GM19452 (cell line): ENCODE data around the gene PLXNB2.

Source experiments
- ATAC-seq: cut with Tn5 transposase; IDR thresholded peaks from one replicate; pipeline ENCODE4 v1.9.1; 2021; ENCODE audit not compliant: unreplicated experiment

PLXNB2 gene

DNA sequence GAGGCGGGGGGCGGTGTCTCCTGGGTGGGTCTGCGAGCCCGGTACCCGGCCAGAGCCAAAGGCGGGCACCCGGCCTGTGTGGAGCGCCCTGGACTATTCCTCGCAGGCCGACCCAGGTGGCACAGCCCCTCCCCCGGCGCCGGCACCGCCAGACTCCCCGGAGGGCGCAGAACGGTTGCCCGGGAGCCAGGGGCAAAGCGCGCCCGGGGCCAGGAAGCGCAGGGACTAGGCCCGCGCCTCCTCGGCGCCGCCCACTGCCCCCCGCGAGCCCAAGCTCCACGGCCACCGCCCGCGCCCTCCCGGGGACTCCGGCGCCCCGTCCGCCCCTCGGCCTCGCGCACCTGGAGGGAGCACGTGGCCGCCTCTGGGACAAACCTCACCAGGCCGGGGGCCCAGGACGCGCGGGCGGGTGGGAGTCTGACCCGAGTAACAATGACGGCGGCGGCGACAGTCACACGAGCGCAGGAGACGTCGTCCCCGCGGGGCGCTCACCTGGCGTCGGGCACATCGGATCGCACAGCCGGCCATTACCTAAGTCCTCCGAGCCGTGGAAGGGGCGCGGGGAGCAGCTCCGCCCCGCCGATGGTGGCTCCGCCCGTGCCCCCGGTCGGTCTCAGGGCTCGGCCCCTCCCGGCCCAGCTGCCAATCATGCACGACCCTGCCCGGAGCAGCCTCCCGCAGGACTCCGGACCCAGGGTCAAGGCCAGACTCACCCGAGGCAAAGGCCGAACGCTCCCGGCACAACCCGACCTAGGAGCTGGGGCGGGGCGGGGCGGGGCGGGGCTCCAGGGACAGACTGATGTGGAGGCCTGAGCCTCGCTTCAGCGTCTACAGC is 7.4 kb downstream of the PLXNB2 start:
- no peak for ATAC-seq

DNA sequence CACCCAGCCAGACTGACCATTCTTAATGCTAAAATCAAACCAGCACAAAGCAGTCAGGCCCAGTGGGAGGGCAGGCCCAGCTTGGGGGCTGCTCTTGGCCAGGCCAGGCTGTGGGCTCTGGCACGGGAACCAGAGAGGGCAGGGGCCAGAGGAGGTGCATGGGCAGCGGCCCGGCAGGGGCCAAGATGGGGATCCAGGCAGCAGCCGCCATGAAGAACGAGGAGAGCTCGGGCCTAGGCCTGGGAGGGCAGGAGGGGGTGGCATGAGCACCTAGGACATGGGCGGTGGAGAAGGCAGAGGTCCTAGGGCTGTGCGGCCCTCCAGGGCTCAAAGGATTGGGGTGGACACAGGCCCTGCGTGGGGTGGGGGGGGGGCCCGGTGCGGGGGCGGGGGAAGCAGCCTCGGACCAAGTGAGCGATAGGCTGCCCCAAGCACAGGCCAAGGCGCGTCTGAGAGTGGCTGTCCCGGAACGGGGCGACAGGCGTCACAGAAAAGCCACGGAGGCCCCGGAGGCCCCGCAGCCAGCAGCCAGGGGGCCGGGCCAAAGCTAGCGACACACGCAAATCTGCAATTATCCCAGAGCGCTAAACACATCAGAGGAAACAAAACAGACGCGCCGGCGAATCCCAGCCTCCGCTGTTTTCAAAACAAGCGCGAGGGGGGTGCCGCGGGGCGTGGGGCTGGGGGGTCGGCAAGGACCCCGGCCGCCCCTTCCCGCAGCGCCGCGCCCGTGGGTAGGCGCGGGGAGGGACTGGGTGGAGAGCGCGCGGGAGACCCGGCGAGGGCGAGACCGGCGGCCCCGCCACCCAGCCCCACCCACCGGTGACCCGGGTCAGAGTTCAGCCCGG is 8.3 kb downstream of the PLXNB2 start:
- ATAC-seq = no peak

DNA sequence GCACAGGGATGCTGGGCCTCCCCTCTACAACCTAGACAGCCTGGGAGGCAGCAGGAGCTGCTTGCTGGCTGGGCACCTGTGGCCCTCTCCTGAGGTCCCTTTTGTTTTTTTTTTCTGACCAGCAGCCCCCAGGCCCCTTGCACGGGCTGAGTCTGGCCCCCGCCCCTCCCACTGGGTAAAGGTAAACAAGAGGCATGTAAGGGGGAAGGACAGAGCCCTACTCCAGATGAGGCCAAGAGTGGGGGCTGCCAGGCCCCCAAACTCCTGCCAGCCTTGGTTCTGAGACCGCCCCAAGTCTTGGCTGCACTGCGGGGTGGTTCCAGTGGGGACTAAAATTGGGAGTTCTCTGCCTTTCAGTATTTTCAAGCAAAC is 9.2 kb downstream of the PLXNB2 start:
- no peak for ATAC-seq

DNA sequence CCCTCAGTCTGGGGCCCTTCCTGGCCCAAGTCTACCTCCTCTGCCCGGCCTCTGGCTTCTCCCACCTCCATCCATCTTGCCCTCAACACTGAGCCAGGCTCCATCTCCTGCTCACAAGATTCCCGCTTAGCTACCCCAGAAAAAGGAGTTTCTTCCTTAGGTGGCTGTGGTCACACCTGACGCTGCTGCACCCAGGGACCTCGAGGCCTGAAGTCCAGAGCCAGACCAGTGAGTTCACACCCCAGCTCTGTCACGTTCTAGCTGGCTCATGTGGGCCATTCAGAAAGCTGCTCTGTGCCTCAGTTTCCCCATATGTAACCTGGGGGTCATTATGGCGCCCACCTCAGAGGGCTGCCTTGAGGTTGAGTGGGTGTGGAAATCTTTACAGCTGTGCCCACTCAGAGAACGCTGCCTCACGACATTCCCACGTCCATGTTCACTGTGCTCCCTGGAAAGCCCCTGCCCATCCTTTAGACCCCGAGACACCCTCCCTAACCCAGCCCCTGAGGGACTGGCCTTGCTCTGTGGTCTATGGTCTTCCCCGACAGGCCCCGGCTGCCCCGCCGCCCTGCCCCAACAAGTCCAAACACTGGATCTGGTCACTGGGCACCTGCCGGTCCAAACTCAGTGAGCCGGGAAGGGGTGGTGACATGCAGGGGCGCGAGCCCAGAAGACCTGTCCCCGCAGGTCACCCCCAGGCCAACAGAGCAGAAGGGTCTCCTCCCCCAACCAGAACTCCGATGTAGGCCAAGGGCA is 9.8 kb downstream of the PLXNB2 start:
- ATAC-seq = no peak

DNA sequence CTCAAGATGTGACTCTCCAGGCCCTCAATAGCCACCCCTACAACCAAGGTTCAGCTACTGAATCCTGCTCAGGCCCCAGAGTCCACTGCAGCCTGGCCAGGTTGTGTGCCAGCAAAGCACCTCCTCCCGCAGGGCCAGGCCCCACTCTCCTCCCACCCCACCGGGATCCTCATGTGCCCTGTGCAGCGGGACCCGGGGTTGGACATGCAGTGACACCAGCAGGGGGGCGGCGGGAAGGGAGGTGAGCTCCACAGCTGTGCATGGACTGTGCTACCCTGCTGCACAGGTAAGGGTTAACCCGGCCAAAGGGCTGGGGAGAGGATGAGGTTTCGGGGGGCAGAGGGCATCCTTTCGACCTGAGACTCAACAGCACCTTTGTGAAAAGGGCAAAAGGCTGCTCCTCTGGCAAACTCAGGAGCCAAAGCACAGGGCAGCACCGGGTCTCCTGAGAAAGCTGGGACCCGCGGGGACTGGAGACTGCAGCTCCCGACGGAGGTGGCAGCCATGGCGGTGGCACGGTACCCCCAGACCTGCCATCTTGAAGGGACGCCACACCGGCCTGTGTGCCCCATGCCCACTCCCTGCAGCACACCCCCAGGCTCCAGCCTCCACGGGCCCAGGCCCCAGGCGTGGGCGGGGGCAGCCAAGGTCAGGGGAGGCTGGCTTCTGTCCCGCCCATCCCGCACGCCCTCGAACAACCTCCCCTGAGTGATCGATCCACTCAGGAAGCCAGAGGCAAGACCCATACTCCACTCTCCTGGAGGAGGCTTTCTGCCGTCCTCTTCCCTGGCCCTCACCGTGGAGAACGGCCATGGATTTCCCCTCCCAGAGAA is 10.6 kb downstream of the PLXNB2 start:
- no peak for ATAC-seq

DNA sequence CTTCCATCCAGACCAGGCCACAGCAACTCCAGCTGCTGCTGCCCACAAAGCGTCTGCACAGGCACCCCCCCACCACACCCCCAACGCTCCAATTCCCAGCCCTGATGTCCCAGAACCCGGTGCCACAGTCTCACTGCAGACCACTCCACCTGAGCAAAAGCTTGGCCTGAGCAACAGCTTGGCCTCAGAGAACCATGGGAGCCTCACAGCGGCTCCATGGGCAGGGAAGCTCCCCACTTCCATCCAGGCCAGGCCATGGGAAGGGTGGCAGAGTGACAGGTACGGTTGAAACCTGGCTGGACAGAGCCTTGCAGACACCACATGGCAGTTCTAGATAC is 13.2 kb downstream of the PLXNB2 start:
- no peak for ATAC-seq

DNA sequence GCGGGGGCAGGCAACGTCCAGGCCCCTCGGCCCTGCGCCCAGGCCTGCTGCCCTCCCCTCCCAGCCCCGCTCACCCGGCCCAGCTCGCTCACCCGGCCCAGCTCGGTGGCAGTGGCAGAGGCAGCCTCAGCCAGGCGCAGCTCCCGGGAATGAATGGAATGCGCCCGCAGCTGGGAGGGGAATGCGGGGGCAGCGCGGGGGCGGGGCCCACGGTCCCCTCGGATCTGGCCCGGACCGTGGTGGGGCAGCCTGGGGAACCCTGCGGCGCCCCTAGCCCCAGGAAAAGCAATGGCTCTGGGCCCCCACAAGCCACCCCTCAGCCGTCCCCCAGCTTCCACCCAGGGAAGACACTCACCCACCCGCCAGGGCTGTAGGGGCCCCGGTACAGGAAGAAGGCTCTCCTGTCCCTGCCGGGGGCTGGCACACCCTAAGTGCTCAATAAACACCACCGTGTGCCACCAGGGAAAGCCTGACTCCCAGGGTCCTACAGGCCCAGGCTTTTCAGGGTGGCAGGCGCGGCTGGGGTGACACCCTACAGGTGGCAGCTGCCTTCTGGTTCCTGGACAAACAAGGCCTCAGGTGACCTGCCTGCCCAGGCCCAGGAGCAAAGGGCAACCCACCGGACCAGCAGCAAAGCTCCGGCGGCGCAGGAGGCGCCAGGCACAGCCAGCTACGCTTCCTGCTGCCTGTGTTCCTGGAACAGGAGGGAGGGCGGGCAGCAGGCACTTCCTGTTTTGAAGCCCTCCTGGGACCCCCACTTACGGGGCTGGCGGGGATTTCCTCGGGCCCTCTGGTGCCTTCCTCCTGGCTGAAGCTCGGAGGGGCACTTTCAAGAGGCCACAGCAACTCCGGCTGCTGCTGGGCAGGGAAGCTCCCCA is 13.8 kb downstream of the PLXNB2 start:
- no peak for ATAC-seq

DNA sequence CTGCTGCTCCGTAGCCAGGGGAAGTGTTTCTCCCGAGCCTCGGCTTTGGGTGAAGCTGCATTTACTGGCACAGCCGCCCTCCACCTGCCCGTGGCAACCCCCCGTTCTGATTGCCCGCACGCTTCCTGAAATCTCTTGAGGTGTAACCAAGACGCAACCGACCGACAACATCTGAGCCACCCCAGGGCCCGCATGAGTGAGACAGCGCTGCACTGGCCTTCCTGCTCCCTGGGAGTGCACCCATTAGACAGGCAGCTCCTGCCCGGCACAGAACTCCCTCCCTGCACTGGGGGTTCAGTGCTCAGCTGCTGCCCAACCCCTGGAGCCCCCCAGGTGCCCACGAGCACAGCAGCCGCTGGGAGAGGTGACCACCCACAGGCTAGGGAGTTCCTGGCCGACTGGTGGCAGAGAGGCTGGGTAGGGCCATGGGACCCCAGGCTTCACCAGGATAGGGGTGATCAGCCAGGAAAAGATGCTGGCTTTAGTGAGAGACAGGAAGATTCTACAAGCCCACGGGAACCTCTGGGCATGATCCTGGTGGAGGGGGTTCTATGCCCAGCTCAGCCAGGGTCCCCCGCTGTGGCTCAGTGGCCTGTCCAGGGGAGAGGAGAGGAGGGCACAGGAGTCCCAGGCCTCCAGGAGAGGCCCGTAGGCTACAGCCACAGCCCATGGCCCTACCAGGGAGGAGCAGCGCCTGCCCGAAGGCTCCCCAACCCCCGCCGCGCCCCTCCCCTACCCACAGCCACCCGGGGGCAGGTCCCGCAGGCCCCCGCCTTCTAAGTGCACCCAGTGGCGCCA is 14.6 kb downstream of the PLXNB2 start:
- ATAC-seq = no peak

DNA sequence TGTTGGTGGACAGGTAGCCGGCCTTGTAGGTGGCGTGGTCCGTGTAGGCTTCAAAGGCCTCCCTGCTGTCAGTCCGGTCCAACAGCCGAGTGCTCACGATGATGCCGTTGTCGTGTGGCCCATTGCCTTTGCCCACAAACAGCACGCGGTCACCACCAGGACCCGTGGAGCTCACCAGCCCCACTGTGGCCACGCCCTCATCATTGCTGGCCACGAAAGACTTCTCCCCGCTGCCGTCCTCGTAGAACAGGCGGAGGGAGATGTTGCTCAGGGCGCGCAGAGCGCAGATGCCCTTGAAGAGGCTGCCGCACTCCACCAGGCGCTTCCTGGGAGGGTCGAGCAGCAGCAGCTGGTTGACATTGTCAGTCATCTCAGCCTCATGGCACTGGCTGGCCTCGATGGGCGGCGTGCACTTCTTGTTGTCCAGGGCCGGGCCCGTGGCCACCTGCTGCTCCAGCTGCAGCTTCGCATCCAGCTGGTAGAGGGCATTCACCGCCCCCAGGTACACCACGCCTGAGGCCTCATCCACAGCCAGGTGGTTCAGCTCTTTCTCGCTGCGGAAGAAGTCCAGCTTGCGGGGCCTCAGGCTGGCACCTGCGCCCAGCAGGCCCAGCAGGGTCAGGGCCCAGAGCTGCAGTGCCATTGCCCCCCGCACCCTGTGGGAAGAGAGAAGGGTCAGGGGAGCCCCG is 17.4 kb downstream of the PLXNB2 start:
- ATAC-seq = no peak

DNA sequence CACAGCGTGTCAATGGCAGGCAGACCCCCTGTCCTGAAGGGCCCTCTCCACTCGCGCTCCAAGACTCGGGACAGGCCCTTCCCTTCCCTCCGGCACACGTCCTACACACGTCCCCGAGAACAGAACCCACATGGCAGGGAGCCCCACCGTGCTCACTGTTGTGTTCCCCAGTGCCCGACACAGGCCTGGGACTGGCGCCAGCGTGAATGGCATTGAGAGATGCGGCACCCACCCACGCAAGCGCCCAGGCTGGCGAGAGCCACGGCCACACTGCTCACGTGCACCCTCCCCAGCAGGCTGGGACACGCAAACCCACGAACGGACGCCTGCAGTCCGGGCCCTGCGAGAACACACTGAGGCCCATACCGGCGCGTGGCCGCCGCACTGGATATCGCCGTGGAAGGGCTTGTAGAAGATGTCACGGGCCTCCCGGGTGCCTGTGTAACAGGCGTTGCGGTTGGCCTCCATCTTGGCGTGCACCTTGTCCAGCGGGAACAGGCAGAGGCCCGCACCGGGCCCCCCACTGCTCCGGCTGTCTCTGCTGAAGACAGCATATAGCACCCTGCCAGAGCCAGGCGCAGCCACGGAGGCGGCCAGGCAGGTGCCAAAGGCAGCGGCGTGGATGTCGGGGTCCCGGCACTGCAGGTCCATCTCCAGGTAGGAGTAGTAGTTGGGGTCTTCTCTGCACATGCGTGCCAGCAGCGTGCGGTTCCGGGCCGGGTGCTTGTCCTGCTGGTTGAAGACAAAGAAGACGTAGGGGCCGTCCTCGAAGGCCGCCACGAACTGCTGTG is 18.1 kb downstream of the PLXNB2 start:
- ATAC-seq = no peak

DNA sequence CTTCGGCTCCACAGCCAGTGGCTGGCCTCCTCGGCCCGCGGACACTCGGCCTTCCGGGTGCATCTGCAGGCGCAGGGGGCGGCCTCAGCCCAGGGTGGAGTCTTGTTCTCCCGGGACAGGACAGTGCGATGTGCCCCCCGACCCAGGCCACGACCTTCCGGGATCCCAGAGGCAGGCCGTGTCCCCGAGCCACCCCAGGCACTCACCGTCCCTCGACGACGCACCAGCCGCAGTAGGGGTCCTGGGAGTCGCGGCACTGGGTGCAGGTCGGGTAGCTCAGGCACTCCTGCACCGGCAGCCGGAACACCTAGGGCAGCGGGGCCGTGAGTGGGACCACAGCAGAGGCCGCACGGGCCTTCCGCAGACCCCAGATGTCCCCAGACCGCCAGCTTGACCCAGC is 19.7 kb downstream of the PLXNB2 start:
- ATAC-seq = no peak

DNA sequence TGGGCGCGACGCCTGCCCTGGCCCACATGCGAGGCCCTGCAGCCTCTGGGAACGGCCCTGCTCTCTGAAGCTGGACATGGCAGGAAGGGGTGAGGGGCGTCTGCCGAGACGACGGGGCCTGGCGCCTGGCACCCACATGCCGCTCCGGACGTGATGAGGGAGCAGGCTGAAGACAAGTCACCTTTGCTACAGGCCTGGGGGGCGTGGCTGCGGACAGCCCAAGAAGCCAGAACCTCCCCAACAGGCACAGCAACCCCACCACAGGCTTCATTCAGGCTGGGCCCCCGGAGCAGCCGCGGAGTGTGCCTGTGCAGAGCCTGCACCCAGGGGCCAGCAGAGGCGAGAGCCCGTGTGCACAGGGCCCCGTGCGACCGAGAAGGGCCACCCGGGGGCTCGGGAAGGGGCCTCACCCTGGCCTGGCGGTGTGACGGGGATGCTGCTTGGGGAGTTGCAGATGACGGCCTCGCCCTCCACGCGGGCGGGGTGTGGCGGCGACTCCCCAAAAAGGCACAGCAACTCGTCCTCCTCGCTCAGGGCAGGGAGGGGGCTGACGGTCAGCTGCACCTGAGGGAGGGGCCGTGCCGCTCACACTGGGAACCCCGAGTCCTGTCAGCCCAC is 20.6 kb downstream of the PLXNB2 start:
- no peak for ATAC-seq

DNA sequence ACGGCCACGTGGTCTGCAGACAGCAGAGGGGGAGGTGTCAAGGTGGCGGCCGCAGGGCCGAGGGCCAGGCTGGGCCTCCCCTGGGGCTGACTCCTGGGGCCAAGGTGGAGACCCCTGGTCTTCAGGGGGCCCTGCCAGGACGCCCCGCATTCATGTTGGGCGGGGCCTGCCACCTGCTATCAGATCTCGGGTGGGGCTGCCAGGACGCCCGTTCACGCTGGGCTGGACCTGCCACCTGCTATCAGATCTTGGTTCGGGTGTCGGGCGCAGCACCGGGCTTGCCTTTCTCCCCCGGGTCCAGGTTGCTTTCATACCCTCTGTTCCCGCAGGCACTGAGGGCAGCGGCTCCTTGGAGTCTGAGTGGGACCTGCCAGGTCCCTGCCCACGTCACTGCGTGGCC is 21.2 kb downstream of the PLXNB2 start:
- no peak for ATAC-seq

DNA sequence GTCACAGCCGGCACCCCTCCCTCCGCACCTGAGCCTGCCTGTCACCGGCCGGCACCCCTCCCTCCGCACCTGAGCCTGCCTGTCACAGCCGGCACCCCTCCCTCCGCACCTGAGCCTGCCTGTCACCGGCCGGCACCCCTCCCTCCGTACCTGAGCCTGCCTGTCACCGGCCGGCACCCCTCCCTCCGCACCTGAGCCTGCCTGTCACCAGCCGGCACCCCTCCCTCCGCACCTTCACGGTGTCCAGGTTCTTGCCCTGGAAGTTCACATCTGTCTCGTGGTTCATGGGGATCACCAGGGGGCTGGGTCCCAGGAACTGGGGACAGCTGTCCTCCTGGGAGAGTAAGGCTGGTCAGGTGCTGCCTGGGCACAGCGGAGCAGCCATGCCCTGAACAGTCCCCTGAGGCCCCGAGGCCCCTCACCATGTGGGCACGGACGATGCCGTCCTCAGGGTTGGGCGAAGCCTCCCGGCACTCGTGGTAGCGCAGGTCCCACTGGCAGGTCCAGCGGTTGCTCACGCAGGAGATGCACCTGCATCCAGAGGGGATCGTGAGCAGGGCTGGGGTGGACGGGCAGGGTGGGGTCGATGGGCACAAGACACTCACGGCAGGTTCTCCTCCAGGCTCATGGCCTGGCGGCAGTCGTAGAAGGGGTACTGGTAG is 21.7 kb downstream of the PLXNB2 start:
- ATAC-seq = no peak

DNA sequence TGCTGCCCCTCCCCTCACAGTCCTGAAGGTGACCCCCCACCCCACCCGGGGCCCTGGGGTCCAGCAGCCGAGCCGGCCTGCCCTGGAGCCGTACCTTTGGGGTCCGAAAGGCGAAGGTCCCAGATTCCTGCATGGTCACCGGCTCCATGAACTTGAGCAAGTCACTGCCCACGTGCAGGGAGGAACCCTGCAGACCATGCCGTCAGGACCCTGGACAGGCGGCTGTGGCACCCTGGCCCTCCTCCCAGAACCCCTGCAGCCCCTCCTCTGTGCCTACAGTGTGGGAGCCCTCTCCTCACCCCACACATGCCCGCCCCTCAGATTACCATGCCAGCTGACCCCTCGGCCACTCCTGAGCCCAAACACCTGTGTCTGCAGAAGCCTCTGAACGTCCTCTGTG is 23.0 kb downstream of the PLXNB2 start:
- no peak for ATAC-seq

DNA sequence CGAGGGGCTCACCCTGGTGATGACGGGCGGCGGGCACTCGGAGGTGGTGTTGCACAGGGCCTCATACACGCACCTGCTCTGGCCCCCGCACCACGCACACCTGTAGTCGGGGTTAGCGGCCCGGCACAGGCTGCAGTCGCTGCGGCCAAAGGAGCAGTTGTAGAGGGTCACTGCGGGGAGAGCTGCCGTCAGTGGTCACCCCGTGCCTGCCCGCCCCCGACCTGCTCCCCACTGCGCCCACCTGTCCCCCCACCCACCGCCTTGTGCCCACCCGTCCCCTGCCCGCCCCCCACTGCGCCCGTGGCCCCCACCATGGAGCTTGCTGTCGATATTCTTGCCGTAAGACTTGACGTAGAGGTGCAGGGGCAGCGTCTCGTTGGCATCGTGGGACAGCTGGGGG is 23.6 kb downstream of the PLXNB2 start:
- no peak for ATAC-seq
